Rectal smooth muscle tissue (tissue), 1 donor: ENCODE data around the gene VSIG10.

ENCODE experiments used
- H3K27ac ChIP-seq: one replicate; pipeline ENCODE4 v1.7.0; 2013; ENCODE audit warnings: low read depth, low read length, inconsistent platforms
- H3K27me3 ChIP-seq: one replicate; pipeline ENCODE4 v1.7.0; 2013; ENCODE audit warnings: low read length; ENCODE audit not compliant: control insufficient read depth, insufficient read depth
- H3K36me3 ChIP-seq: one replicate; pipeline ENCODE4 v1.7.0; 2013; ENCODE audit warnings: low read length; ENCODE audit not compliant: control insufficient read depth, insufficient read depth
- H3K4me1 ChIP-seq: one replicate; pipeline ENCODE4 v1.7.0; 2013; ENCODE audit warnings: low read length; ENCODE audit not compliant: control insufficient read depth, insufficient read depth
- H3K4me3 ChIP-seq: one replicate; pipeline ENCODE4 v1.7.0; 2013; ENCODE audit warnings: low read length
- H3K9ac ChIP-seq: one replicate; pipeline ENCODE4 v1.7.0; 2013; ENCODE audit warnings: low read length

VSIG10 gene

GRCh38 chr12:118127867-118128266 lies 24.1 kb upstream of the VSIG10 start:
- no peak overlapping the region for H3K27ac ChIP-seq
- no peaks in the 10 kb centered on the region for H3K36me3 ChIP-seq
- H3K4me3 ChIP-seq: no peak overlapping the region
- H3K27me3 ChIP-seq: no peaks in the 10 kb centered on the region
- H3K4me1 ChIP-seq: no peaks in the 10 kb centered on the region
- H3K9ac ChIP-seq: no peak overlapping the region

- Histone ChIP-seq H3K9ac (no peak overlapping the region), H3K27ac (no peak overlapping the region), H3K4me3 (no peak overlapping the region), H3K4me1 (no peaks in the 10 kb centered on the region), H3K36me3 (no peaks in the 10 kb centered on the region), H3K27me3 (no peaks in the 10 kb centered on the region)
Observed at GRCh38 chr12:118126119-118126757, 22.4 kb upstream of the VSIG10 start.

GRCh38 chr12:118125743-118126118 lies 21.9 kb upstream of the VSIG10 start:
- Histone ChIP-seq H3K36me3 (no peaks in the 10 kb centered on the region), H3K4me1 (peaks cover 2% of the 10 kb centered on the region), H3K27ac (no peak overlapping the region)

GRCh38 chr12:118124333-118124874 lies 20.6 kb upstream of the VSIG10 start:
- H3K9ac ChIP-seq: no peak overlapping the region
- H3K4me1 ChIP-seq: peaks cover 2% of the 10 kb centered on the region
- no peaks in the 10 kb centered on the region for H3K36me3 ChIP-seq
- no peak overlapping the region for H3K27ac ChIP-seq
- no peak overlapping the region for H3K4me3 ChIP-seq
- no peaks in the 10 kb centered on the region for H3K27me3 ChIP-seq

More at GRCh38 chr12:118125743-118126118, 21.9 kb upstream of the VSIG10 start:
- Histone ChIP-seq H3K9ac (no peak overlapping the region), H3K4me3 (no peak overlapping the region), H3K27me3 (no peaks in the 10 kb centered on the region)

- H3K4me1 ChIP-seq: peaks cover 2% of the 10 kb centered on the region
- H3K36me3 ChIP-seq: no peaks in the 10 kb centered on the region
- no peak overlapping the region for H3K4me3 ChIP-seq
- H3K9ac ChIP-seq: no peak overlapping the region
- H3K27me3 ChIP-seq: no peaks in the 10 kb centered on the region
- H3K27ac ChIP-seq: no peak overlapping the region
Observed at GRCh38 chr12:118122264-118122663, 18.5 kb upstream of the VSIG10 start.

- Histone ChIP-seq H3K36me3 (no peaks in the 10 kb centered on the region), H3K27me3 (no peaks in the 10 kb centered on the region), H3K4me1 (peaks cover 2% of the 10 kb centered on the region), H3K9ac (no peak overlapping the region), H3K4me3 (no peak overlapping the region), H3K27ac (no peak overlapping the region)
Observed at GRCh38 chr12:118120579-118121363, 17.0 kb upstream of the VSIG10 start.

- no peak overlapping the region for H3K27ac ChIP-seq
- no peaks in the 10 kb centered on the region for H3K27me3 ChIP-seq
- no peak overlapping the region for H3K4me3 ChIP-seq
- H3K9ac ChIP-seq: no peak overlapping the region
- H3K4me1 ChIP-seq: peaks cover 2% of the 10 kb centered on the region
- no peaks in the 10 kb centered on the region for H3K36me3 ChIP-seq
Observed at GRCh38 chr12:118119449-118119879, 15.7 kb upstream of the VSIG10 start.

GRCh38 chr12:118109088-118109487 lies 5.3 kb upstream of the VSIG10 start:
- H3K27me3 ChIP-seq: no peaks in the 10 kb centered on the region
- no peaks in the 10 kb centered on the region for H3K4me1 ChIP-seq
- no peak overlapping the region for H3K4me3 ChIP-seq
- H3K36me3 ChIP-seq: no peaks in the 10 kb centered on the region
- no peak overlapping the region for H3K9ac ChIP-seq
- no peak overlapping the region for H3K27ac ChIP-seq

- no peaks in the 10 kb centered on the region for H3K27me3 ChIP-seq
- H3K27ac ChIP-seq: no peak overlapping the region
- no peak overlapping the region for H3K9ac ChIP-seq
Observed at GRCh38 chr12:118107694-118108093, 3.9 kb upstream of the VSIG10 start.

GRCh38 chr12:118107011-118107410 lies 3.2 kb upstream of the VSIG10 start:
- Histone ChIP-seq H3K36me3 (no peaks in the 10 kb centered on the region), H3K9ac (no peak overlapping the region), H3K27me3 (no peaks in the 10 kb centered on the region), H3K4me3 (no peak overlapping the region), H3K4me1 (no peaks in the 10 kb centered on the region), H3K27ac (no peak overlapping the region)

More at GRCh38 chr12:118107694-118108093, 3.9 kb upstream of the VSIG10 start:
- Histone ChIP-seq H3K4me3 (no peak overlapping the region), H3K4me1 (no peaks in the 10 kb centered on the region), H3K36me3 (no peaks in the 10 kb centered on the region)

GRCh38 chr12:118103201-118103600 lies 610 bp downstream of the VSIG10 start:
- Histone ChIP-seq H3K9ac (peak overlapping the region; percentile 1), H3K36me3 (no peaks in the 10 kb centered on the region), H3K4me1 (no peaks in the 10 kb centered on the region), H3K4me3 (peak overlapping the region; percentile 88), H3K27me3 (no peaks in the 10 kb centered on the region), H3K27ac (peak overlapping the region; percentile 66)

GRCh38 chr12:118102609-118103008 lies 1.2 kb downstream of the VSIG10 start:
- H3K36me3 ChIP-seq: no peaks in the 10 kb centered on the region
- no peak overlapping the region for H3K27ac ChIP-seq
- H3K4me3 ChIP-seq: peak overlapping the region; percentile 88
- H3K27me3 ChIP-seq: no peaks in the 10 kb centered on the region
- H3K9ac ChIP-seq: no peak overlapping the region
- H3K4me1 ChIP-seq: no peaks in the 10 kb centered on the region
